IPS-15b (cell line): Measurements from ENCODE around the gene EXOC4.

ENCODE experiments used
- H3K27me3 ChIP-seq: one replicate; pipeline ENCODE4 v1.6.1; 2013; ENCODE audit warnings: low read length; ENCODE audit not compliant: control insufficient read depth, insufficient read depth
- H3K36me3 ChIP-seq: one replicate; pipeline ENCODE4 v1.6.1; 2013; ENCODE audit warnings: low read length; ENCODE audit not compliant: control insufficient read depth, insufficient read depth
- H3K4me1 ChIP-seq: one replicate; pipeline ENCODE4 v1.6.1; 2013; ENCODE audit warnings: mild to moderate bottlenecking, low read length; ENCODE audit not compliant: control insufficient read depth, insufficient read depth
- H3K4me3 ChIP-seq: one replicate; pipeline ENCODE4 v1.5.1; 2013; ENCODE audit warnings: low read depth, low read length
- H3K9ac ChIP-seq: one replicate; pipeline ENCODE4 v1.6.1; 2013; ENCODE audit warnings: low read depth, mild to moderate bottlenecking, low read length
- H3K9me3 ChIP-seq: one replicate; pipeline ENCODE4 v1.6.1; 2013; ENCODE audit warnings: mild to moderate bottlenecking, low read length; ENCODE audit not compliant: control insufficient read depth, insufficient read depth

The EXOC4 gene

GRCh38 chr7:134104166-134104565 lies 851.3 kb downstream of the EXOC4 start:
- Histone ChIP-seq H3K36me3 (no peaks in the 10 kb centered on the region), H3K9ac (no peak overlapping the region), H3K4me3 (no peak overlapping the region), H3K27me3 (no peaks in the 10 kb centered on the region), H3K9me3 (no peaks in the 10 kb centered on the region), H3K4me1 (no peaks in the 10 kb centered on the region)

GRCh38 chr7:134105841-134106240 lies 853.0 kb downstream of the EXOC4 start:
- no peaks in the 10 kb centered on the region for H3K36me3 ChIP-seq
- no peaks in the 10 kb centered on the region for H3K4me1 ChIP-seq
- no peak overlapping the region for H3K9ac ChIP-seq
- no peaks in the 10 kb centered on the region for H3K9me3 ChIP-seq
- no peak overlapping the region for H3K4me3 ChIP-seq
- H3K27me3 ChIP-seq: no peaks in the 10 kb centered on the region

- no peaks in the 10 kb centered on the region for H3K36me3 ChIP-seq
Measured at GRCh38 chr7:134108802-134109201, 855.9 kb downstream of the EXOC4 start.

GRCh38 chr7:134113655-134114054 lies 860.8 kb downstream of the EXOC4 start:
- Histone ChIP-seq H3K9ac (no peak overlapping the region), H3K4me1 (no peaks in the 10 kb centered on the region), H3K9me3 (no peaks in the 10 kb centered on the region), H3K36me3 (no peaks in the 10 kb centered on the region), H3K27me3 (no peaks in the 10 kb centered on the region), H3K4me3 (no peak overlapping the region)

More at GRCh38 chr7:134108802-134109201, 855.9 kb downstream of the EXOC4 start:
- Histone ChIP-seq H3K4me1 (no peaks in the 10 kb centered on the region), H3K4me3 (no peak overlapping the region), H3K9me3 (no peaks in the 10 kb centered on the region), H3K9ac (no peak overlapping the region), H3K27me3 (no peaks in the 10 kb centered on the region)

GRCh38 chr7:134114992-134115391 lies 862.1 kb downstream of the EXOC4 start:
- no peak overlapping the region for H3K9ac ChIP-seq
- H3K9me3 ChIP-seq: no peaks in the 10 kb centered on the region
- H3K4me3 ChIP-seq: no peak overlapping the region
- H3K36me3 ChIP-seq: no peaks in the 10 kb centered on the region
- no peaks in the 10 kb centered on the region for H3K4me1 ChIP-seq
- no peaks in the 10 kb centered on the region for H3K27me3 ChIP-seq
